SU-DHL-6 (cell line): Measurements from ENCODE around the gene SENP6.
"Not testable (repeated sequence)": the region's sequence is repeated elsewhere in the genome, so short reads cannot be mapped to it uniquely, and the experiment has no call there.

Experiments
- H2AFZ ChIP-seq: fragments of 200-600 bp; sonication (generic); 2 replicates; pipeline ENCODE4 v1.6.1; 2014; ENCODE audit warnings: low read depth, mild to moderate bottlenecking, moderate library complexity, mixed read lengths, antibody characterized with exemption, low read length; ENCODE audit not compliant: severe bottlenecking
- H3F3A ChIP-seq: fragments of 200-600 bp; shearing (Covaris generic); 2 replicates; pipeline ENCODE4 v1.6.0; 2016; ENCODE audit warnings: antibody characterized with exemption, mild to moderate bottlenecking; ENCODE audit not compliant: insufficient read depth
- H3K27ac ChIP-seq: fragments of 200-600 bp; sonication (generic); 2 replicates; pipeline ENCODE4 v1.5.1; 2016; ENCODE audit warnings: low read depth, mild to moderate bottlenecking, low read length, moderate library complexity, mixed read lengths
- H3K27me3 ChIP-seq: fragments of 200-600 bp; sonication (generic), shearing (Covaris generic); 2 replicates; pipeline ENCODE4 v1.6.0; 2014; ENCODE audit warnings: mild to moderate bottlenecking, low read length
- H3K36me3 ChIP-seq: fragments of 200-600 bp; sonication (generic); 2 replicates; pipeline ENCODE4 v1.6.1; 2014; ENCODE audit warnings: mild to moderate bottlenecking, low read length, mixed read lengths
- H3K4me2 ChIP-seq: fragments of 300-600, 200-600 bp; shearing (Covaris generic), sonication (generic); 2 replicates; pipeline ENCODE4 v1.6.0; 2014; ENCODE audit warnings: low read length, low read depth, mild to moderate bottlenecking; ENCODE audit not compliant: poor library complexity, severe bottlenecking
- H3K4me3 ChIP-seq: fragments of 200-600 bp; sonication (generic); 2 replicates; pipeline ENCODE4 v1.5.1; 2014; ENCODE audit warnings: antibody characterized with exemption, low read length, mild to moderate bottlenecking, mixed read lengths; ENCODE audit not compliant: insufficient read depth, poor library complexity, severe bottlenecking
- H3K79me2 ChIP-seq: fragments of 200-600 bp; sonication (generic); 2 replicates; pipeline ENCODE4 v1.6.1; 2014; ENCODE audit warnings: mild to moderate bottlenecking, low read length, moderate library complexity; ENCODE audit not compliant: insufficient read depth
- H3K9ac ChIP-seq: fragments of 200-600 bp; sonication (generic); 2 replicates; pipeline ENCODE4 v1.7.0; 2014; ENCODE audit warnings: mild to moderate bottlenecking, low read length
- H3K9me2 ChIP-seq: fragments of 200-600 bp; sonication (generic); replicated peaks from 2 replicates; pipeline ENCODE4 v1.6.1; 2014; ENCODE audit warnings: low read length; ENCODE audit not compliant: insufficient read depth
- H3K9me3 ChIP-seq: fragments of 200-600 bp; sonication (generic); 2 replicates; pipeline ENCODE4 v1.6.1; 2014; ENCODE audit warnings: low read length, mixed read lengths; ENCODE audit not compliant: insufficient read depth
- H4K20me1 ChIP-seq: fragments of 200-600 bp; sonication (generic); 2 replicates; pipeline ENCODE4 v1.6.1; 2014; ENCODE audit warnings: low read depth, mild to moderate bottlenecking, antibody characterized with exemption, low read length, moderate library complexity, mixed read lengths
- EZH2phosphoT487 ChIP-seq: fragments of 200-600 bp; sonication (generic), shearing (Covaris generic); conservative IDR thresholded peaks from 2 replicates; pipeline ENCODE4 v1.6.1; 2018; ENCODE audit warnings: mild to moderate bottlenecking, antibody characterized with exemption, low read length, moderate library complexity, mixed read lengths
- TF ChIP-seq, protein P1 (sequence below): fragments of 200-600 bp; sonication (generic); IDR thresholded peaks from one replicate; pipeline ENCODE4 v1.5.1; 2017; ENCODE audit warnings: antibody characterized with exemption, mild to moderate bottlenecking, low read length, moderate library complexity; ENCODE audit not compliant: insufficient read depth, poor library complexity, severe bottlenecking

SENP6 gene

GRCh38 chr6:75687937-75688336 lies 86.3 kb downstream of the SENP6 start:
- H3F3A ChIP-seq, H3K9me3 ChIP-seq, H2AFZ ChIP-seq, H3K4me3 ChIP-seq, H3K9me2 ChIP-seq, H3K27me3 ChIP-seq, H3K9ac ChIP-seq, H3K4me2 ChIP-seq, H3K79me2 ChIP-seq, H4K20me1 ChIP-seq, H3K27ac ChIP-seq, H3K36me3 ChIP-seq: not testable (repeated sequence)

DNA sequence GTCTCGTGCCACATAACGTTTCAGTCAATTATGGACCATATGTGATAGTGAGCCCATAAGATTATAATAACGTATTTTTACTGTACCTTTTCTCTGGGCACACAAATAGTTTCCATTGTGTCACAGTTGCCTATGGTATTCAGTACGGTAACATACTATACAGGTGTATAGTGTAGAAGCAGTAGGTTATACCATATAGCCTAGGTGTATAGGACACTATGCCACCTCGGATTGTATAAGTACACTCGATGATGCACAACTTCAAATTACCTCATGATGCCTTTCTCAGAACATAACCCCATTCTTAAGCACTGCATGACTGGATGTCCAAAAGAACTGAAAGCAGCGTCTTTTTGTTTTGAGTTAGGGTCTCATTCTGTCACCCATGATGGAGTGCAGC lies 87.9 kb downstream of the SENP6 start:
- H3K9ac ChIP-seq = no peak overlapping the region
- no peak overlapping the region for H3K27ac ChIP-seq
- no peaks in the 10 kb centered on the region for H3K36me3 ChIP-seq
- H3K27me3 ChIP-seq = no peaks in the 10 kb centered on the region
- no peaks in the 10 kb centered on the region for H3K9me2 ChIP-seq
- no peak overlapping the region for H3K4me3 ChIP-seq
- no peaks in the 10 kb centered on the region for H3K79me2 ChIP-seq
- TF ChIP-seq, protein P1, sequence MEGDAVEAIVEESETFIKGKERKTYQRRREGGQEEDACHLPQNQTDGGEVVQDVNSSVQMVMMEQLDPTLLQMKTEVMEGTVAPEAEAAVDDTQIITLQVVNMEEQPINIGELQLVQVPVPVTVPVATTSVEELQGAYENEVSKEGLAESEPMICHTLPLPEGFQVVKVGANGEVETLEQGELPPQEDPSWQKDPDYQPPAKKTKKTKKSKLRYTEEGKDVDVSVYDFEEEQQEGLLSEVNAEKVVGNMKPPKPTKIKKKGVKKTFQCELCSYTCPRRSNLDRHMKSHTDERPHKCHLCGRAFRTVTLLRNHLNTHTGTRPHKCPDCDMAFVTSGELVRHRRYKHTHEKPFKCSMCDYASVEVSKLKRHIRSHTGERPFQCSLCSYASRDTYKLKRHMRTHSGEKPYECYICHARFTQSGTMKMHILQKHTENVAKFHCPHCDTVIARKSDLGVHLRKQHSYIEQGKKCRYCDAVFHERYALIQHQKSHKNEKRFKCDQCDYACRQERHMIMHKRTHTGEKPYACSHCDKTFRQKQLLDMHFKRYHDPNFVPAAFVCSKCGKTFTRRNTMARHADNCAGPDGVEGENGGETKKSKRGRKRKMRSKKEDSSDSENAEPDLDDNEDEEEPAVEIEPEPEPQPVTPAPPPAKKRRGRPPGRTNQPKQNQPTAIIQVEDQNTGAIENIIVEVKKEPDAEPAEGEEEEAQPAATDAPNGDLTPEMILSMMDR = no peak
- TF ChIP-seq EZH2phosphoT487 = no peak
- no peaks in the 10 kb centered on the region for H4K20me1 ChIP-seq
- no peaks in the 10 kb centered on the region for H3K9me3 ChIP-seq
- H2AFZ ChIP-seq = no peak overlapping the region
- no peaks in the 10 kb centered on the region for H3F3A ChIP-seq
- no peak overlapping the region for H3K4me2 ChIP-seq

GRCh38 chr6:75691012-75691411 lies 89.3 kb downstream of the SENP6 start:
- H3K9ac ChIP-seq = no peak overlapping the region
- H3K9me2 ChIP-seq = no peaks in the 10 kb centered on the region
- H3F3A ChIP-seq = no peaks in the 10 kb centered on the region; the same call in 1 of the 2 replicates
- no peaks in the 10 kb centered on the region for H3K36me3 ChIP-seq
- no peak overlapping the region for H3K4me3 ChIP-seq
- no peaks in the 10 kb centered on the region for H3K9me3 ChIP-seq
- no peaks in the 10 kb centered on the region for H3K79me2 ChIP-seq
- H3K4me2 ChIP-seq = no peak overlapping the region
- no peak overlapping the region for H2AFZ ChIP-seq
- TF ChIP-seq, protein P1 = no peak
- TF ChIP-seq EZH2phosphoT487 = no peak
- H3K27ac ChIP-seq = no peak overlapping the region
- H4K20me1 ChIP-seq = no peaks in the 10 kb centered on the region
- no peaks in the 10 kb centered on the region for H3K27me3 ChIP-seq

- Histone ChIP-seq H3K4me3 (no peak overlapping the region), H3K9ac (no peak overlapping the region), H3K79me2 (no peaks in the 10 kb centered on the region), H3K27me3 (no peaks in the 10 kb centered on the region), H3K4me2 (no peak overlapping the region), H4K20me1 (no peaks in the 10 kb centered on the region), H3K9me3 (no peaks in the 10 kb centered on the region), H3K27ac (no peak overlapping the region), H3K9me2 (no peaks in the 10 kb centered on the region), H3F3A (no peaks in the 10 kb centered on the region; the same call in 1 of the 2 replicates), H2AFZ (no peak overlapping the region), H3K36me3 (peaks cover 11% of the 10 kb centered on the region; the same call in 1 of the 2 replicates)
- TF ChIP-seq EZH2phosphoT487 = no peak
- TF ChIP-seq, protein P1 = no peak
Observed at GRCh38 chr6:75693534-75693933, 91.9 kb downstream of the SENP6 start.
